ENCODE results near the gene NVL. TPM values are rescaled to one million over a fixed set of nuclear protein-coding genes. Genes with fewer than 3 reads are reported as not detected.

The NVL gene
- total RNA-seq, result 22.9 and 26.0 TPM in 2 replicates

GRCh38 chr1:224329842-224330753, at the start of gene NVL:
Gene NVL, minus strand, starts transcription at chr1:224330172. Its CDS starts 45 bp downstream, at chr1:224330127.

GRCh38 chr1:224356685-224357625, 27.0 kb upstream of the NVL start, which contains the start of gene CNIH4:
Gene CNIH4, plus strand, starts transcription at chr1:224356879. Its CDS starts 46 bp downstream, at chr1:224356925.

GRCh38 chr1:224182866-224183590, 146.9 kb downstream of the NVL start, which contains the start of gene DEGS1:
Gene DEGS1, plus strand, starts transcription at chr1:224183240. Its CDS starts 97 bp downstream, at chr1:224183337.

Other genes starting within 250 kb of the NVL start
- 19.8 and 20.4 TPM in 2 replicates for gene FBXO28, start 216.1 kb downstream of the NVL start, total RNA-seq
- gene DEGS1, start 146.9 kb downstream of the NVL start, total RNA-seq, result 88.6 and 95.5 TPM in 2 replicates
- 53.1 and 58.3 TPM in 2 replicates for gene CNIH4, start 26.7 kb upstream of the NVL start, total RNA-seq
- gene WDR26, start 104.6 kb upstream of the NVL start, total RNA-seq, result 15.5 and 18.7 TPM in 2 replicates